Hematopoietic multipotent progenitor cell treated with erythropoietin and hydrocortisone succinate and interleukin-3 and kit ligand, for 15 days (in vitro differentiated cells): ENCODE measurements around the gene IKZF1.

Source experiments
- DNase-seq: peaks from one replicate; pipeline ENCODE4 v3.0.0-alpha.2; 2015; ENCODE audit warnings: low spot score

The IKZF1 gene

DNA sequence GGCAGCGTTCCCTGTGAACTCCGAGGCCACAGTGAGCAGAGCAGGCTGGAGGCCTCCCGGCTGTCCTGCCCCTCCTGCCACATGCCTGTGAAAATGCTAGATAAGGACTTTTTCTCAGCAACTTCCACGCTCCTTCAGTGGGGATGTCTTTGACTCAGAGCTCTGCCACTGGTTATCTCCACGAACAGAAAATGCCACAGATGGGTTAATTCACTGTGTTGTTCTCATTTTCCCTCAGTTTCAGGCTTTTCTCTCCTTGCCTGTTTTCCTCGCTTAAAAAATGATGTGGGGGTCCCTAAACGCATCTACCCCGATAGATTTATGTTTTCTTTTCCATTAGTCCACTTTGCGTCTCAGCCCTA lies 51.3 kb downstream of the IKZF1 start:
- peak; percentile 90 for DNase-seq

DNA sequence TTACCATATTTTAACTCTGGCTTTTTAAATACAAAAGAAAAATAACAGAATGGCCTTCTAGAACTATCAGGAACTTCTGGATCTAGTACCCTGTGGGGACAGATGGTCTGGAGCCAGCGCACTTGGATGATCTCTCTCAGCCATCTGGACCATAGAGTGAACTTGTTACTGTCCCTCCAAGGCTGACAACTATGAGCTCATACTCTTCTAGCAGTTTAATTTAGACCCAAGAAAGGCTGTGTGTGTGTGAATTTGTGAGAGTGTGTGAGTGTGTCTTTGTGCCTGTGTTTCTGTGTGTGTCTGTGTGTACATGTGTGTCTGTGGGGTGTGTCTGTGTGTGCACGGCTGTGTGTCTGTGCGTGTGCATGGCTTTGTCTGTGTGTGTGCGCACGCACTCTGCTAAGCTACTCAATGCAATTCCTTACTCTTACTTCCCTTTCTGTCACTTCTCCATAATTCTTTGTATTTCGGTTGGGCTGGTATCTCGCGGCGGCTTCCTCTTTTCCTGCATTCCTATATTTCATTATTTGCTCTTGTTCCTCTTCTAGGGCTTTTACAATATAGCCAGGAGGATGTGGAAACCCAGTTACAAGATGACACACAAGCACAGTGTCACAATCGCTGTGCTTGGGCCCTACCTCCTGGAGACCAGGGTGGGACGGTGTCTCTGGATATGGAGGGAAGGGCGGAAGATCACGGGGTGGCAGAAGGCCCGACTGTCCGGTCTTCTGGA lies 51.9 kb downstream of the IKZF1 start:
- DNase-seq: peak; percentile 87

DNA sequence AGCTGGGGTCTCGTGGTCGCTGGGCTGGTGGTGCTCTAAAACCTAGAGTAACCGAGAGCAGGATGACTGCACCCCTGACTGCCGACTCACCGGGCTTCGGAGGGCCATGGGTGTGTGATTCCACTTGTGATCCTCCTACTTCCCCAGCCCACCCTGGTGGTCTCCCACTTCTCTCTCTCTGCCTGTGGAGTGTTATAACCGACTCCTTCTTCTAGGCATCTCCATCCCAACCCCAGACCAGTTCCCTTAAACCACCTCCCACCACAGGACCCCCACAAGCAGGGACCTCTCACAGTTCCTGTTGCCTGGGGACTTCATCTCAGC lies 52.4 kb downstream of the IKZF1 start:
- DNase-seq: no peak

DNA sequence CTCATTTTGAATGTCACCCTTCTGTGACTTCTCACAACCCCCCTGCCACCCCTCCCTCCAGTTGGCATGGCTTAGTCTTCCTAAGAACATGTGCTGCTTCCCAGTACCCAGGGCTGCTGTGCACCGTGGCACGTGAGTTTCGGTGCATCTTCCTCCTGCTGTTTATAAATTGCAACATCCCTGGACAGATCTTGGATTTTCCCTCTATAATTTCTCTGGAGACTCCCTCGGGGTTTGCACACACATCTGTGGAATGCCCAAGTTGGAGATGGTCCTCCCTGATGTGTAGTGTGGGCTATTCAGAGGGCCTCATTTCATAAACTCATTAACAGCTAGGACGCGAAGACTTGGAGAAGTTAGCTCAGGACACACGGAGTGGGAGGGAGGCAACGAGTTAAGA lies 52.9 kb downstream of the IKZF1 start:
- no peak for DNase-seq

DNA sequence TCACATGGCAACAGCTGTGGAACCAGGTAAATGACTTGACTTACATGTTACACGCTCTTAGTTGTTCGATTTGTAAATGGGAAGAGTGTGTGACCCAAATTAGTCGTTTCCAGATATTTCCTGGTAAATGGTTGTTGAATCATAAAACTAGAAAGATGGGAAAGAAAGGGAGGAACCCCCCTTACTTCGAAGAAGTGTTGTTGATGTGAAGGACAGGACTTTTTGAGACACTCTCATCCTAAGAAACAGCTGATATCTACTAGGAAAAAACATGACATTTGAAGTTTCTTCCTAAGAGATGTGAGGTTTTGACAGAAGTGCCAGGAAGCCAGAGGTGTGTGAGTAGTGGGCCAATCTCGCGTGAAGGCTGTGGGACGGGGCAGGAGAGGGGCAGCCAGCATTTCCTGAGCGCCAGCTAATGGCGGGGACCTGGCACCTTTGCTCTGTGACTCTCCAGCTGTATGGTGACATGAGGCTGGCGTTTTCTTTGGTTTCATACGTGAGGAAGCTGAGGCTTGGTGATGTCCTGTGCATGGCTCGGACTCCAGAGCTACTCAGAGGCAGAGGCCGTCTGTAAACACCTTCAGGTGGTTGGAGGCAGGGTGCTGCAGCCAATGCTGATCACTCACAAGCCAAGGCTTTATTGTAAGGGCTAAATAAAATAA lies 53.7 kb downstream of the IKZF1 start:
- DNase-seq: peak; percentile 29

DNA sequence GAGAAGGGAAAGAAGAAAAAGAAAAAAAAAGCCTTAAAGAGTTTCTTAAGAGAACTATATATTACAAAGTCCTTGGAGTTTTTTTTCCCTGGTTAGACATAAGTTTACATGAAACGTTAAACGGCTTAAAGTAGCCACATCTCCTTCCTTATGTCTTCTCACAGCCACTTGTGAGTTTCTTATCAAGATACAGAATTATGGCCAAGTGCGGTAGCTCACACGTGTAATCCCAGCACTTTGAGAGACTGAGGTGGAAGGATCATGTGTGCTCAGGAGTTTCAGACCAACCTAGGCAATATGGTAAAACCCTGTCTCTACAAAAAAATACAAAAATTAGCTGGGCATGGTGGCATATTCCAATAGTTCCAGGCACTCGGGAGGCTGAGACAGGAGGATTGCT lies 54.3 kb downstream of the IKZF1 start:
- DNase-seq: no peak

DNA sequence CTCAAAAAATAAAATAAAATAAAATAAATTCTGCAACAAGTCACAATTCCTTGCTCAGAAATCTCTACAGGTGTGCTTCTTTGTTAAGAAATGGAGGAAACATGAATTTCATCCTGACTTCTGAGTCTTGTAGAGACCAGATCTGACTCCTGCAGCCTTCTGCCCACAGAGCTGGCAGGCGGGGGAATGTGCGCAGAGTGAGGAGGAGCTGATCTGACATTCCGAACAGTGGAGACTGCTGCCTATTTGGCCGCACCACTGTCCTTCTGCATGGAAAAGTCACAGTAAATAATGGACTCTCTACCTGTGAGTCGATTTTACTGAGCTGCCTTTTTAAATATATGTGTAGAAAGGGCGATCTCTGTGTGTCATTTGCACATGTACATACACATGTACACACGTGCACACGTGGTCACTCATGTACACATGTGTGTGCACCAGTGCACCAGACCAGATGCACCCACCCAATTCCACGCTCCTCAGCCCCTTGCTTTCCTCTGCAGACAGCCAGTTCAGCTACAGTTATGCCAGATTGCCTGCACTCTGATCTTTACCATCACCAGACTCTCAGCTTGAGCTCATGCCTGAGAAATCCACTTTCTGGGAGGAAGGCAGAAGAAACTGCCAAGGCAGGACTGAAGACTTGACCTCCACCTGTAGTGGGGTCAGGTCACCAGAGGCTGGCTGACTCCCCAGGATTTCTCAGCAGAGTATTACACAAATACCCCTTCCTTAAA lies 54.9 kb downstream of the IKZF1 start:
- peak; percentile 17 for DNase-seq

DNA sequence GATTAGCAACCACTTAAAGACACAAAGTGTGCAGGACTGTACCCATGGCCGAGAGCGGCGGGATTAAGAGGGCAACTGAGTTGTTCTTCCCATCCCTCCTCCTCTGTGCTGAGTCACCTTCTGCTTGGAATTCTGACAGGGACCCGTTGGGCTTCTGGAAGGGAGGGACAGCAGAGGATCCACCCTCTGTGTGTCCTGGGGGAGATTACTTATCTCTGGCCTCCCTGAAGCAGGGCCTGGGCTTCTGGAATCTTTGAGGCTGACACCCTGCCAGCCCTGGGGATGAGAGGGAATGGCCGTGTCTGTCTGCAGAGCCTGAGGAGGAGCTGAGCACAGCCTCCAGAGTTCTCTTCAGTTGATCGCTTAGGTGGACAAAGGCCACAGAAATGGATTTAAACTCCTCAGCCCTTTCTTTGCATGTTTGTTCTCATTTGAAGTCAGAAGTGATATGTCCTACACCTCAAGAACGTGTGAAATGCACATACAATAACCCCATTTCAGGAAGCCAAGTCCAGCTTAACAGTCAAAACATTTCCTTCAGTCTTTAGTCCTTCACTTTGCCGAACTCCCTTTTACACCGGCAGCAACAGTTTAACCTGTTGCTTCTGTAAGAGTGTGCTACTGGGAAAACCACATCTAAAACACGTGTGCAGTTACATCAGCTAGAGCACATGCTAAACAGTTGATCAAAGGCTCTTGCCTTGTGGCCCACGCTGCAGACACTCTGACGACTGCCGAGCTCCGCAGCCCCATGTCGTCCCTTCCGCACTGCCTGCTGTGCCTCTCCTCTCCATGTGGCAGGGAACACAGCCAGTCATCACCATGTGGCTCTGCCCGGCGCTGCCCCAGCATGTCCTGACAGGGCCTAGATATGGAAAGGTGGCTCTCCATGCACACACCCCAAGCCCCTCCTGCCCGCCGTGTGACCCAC lies 55.7 kb downstream of the IKZF1 start:
- DNase-seq: peak; percentile 81

DNA sequence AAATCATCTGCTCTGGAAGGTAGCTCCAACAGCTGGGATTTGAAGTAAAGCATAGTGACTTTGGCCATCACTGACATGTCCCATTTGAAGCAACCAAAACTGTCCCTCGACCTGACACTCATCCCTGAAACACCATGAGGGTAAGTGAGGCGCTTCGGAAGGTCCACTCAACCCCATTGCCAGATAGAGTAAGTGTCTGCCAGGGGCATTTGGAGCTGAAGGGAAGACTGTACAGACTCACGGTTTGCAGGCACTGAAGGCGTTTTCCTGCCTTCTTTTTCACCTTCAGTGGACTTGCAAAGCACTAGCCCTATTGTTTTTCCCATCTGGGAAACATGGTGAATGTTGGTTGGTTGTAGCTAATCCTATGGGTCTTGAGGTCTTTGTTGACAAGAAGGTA lies 57.6 kb downstream of the IKZF1 start:
- DNase-seq: no peak

DNA sequence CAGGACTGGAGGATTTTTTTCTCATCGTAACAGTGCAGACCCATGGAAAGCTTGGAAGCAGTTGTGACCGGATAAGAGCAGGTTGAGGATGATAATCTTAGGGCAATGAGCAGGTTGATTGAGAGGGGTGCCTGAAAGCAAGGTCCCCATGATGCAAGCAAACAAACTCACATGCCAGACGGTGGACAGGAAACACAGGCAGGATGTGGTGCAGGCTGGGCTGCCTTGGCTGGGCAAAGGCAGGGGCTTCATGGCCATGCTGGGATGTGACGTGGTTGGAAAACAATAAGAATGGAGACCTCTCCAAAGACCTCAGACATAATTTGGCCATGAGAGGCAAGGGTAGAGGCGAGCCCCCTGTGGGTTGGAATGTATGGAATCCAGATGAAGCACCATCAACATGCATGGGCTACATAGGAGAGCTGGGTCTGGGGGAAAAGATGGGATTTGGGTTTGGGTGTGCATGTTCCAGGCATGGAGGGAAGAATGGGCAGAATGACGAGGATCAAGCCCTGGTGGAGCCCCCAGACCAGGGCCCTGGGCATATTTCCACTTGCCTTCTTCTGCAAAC lies 58.3 kb downstream of the IKZF1 start:
- DNase-seq: no peak

DNA sequence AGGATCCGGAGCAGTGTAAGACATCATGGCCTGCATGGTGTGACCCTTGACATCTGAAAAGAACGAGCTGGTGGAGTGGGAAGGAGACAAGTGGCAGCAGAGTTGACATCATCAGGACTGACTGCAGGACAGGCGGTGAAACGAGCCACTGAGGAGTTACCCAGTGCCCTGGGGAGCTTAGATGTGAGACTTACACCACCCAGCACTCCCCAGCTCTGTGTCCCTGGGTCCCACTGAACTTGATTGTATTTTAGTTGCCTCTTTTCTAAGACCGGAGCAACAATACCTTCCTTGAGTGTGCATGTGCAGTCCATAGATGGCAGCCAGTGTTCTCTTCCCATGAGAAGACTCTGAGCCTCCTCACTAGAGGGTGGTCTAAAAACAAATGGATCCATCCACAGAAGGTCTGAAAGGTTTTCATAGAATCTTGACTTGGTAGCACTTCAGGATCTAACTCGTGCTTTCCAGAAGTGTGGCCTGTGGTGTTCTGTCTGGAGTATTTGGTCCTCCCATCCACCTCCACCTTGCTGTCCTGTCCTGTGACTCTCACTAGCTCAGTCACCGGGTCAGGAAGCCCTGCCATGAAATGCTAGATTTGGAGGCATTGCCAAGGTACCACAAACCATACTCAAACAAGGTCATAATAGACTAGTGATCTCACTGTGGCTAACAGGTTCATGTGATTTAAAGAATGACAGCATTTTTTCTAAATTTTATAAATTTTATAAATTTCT lies 59.0 kb downstream of the IKZF1 start:
- no peak for DNase-seq

DNA sequence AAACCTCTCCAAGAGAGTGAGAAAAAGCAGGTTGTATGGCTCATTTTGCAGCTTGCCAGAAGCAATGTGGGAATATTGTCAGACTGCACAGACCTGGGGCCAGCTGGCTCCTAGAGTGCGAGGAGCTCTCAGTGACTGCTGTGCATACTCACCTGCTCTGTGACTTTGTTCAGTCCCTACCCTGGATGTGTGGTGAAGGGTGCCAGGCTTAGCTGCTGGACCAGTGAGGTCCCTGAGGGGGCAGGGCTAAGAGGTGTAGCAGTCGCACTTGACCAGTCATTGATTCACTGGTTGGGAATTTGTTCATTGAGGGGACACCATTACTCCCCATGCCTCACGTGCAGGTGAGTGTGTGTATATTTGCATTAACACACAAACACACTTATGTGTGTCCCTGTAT lies 60.1 kb downstream of the IKZF1 start:
- no peak for DNase-seq

DNA sequence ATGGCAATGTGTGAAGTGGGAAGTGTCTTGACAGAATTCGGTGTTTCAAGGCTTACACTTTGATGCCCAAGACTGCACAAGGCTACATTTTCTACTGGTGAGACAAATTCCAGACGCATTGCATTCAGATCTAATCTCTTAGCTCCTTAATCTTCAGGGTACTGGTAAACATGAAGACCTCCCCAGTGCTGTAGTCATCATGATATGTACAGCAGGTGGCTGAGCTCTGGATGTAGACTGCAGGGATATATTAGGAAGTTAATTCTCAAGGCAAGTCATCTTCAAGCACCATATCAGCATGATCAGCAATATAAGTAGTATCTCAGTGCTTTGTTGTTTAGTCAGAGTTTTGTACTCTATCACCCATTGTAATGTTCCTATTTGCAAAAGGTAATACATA lies 61.8 kb downstream of the IKZF1 start:
- no peak for DNase-seq

DNA sequence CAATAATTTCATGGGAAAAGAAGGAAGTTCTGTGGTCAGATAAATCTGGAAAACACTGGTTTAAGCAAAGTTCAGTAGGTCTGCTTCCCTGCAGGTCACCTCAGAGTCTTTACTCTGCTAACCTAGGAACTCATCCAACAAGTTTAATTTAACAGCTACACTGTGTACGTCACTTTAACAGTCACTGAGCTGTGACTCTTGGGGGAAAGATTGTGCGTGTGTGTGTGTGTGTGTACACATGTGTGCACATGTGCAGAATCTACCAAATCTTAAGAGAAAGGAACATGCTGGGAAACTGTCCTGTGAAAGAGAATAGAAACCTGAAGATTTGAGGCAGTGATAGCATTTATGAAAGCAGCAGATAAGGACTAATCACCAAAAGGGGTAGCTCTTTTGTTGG lies 62.6 kb downstream of the IKZF1 start:
- DNase-seq: no peak

DNA sequence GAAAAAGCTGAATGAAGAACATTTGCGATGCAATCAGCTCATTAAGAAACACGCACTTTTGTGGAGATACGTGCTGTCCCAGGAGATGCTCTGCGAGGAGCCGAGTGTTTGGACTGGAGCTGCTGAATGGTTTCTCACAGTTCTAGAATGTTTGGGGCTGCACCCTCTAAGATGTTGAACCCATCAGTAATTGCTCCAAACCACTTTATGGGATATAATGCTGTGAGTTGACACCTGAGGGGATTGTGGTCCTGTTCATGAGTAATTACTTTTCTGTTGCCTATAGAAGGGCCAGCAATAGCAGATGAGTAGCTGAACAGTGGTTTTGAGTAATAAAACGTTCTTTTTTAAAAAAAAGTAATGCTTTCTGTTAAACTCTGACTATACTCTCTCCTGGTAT lies 63.1 kb downstream of the IKZF1 start:
- no peak for DNase-seq

DNA sequence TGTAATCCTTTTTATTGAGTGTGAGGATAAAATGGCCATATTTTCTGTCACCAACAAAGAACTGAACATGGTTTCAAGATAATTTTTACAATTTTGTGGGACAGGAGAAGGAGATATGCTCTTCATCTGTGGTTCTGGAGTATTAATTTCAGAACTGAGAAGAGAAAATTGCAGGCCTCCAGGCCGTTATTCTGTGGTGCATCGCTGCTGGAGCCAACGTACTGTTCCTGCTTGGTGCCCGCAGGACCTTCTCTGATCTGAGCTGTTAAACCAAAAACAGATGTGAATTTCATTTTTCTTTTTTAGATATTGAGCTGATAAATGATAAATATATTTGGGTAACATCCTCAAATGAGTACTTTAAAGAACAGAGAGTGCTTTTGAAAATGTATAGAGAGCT lies 63.9 kb downstream of the IKZF1 start:
- DNase-seq: no peak

DNA sequence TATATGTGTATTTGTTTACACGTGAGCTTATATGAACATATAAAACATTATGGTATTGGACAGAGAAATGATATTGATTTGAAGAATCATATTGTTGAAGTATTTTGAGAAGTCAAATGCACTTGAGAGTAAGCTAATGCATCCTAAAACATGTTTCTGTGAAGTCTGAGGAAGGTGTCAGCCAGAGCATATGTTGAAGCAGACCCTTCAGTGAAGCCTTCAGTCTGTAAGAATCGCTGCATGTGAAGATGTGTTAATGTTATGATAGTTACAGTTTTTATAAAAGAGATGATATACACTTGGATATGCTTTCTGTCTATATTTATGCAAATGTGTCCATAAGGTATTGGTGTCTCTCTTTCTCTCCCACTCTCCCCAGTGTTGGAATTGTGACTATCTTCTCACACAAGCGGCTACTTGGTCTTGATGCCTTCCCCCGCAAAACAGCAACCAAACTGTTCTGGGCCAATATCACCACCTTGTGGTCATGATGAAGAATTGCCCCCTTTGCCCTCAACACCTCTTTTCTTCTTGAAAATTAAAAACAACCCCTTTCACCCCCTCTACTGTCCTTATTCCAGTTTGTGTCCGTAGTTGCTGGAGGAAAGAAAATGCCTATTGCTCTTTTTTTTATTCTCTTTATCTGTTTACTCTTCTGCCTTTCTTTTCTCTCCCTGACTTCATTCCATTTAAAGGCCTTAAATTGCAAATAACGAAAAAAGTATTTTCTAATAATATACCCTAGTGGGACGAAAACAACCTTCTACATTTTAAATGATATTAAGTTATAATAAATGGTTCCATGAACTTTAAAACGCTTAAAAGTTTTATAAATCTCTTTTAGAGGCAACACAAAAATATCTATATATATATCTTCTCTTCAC lies 64.9 kb downstream of the IKZF1 start:
- DNase-seq: peak; percentile 89

DNA sequence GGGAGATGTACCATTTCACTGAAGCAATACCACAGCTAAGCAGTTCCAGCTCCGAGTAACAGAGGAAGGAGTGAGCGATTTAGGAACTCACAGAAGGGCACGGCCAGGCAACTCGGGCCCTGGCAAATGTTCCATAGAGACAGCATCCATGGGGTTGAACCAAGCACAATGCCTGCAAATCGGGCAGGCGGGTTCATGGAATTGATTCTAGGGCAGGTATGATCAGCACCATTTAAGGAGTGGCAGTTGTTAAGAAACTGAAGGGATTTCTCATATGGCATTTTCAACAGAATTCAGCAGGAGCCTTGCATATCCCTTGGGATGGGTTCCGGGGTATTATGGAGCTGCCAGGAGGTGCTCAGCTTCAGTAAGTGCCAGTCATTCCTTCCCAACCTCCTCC lies 66.4 kb downstream of the IKZF1 start:
- DNase-seq: no peak

DNA sequence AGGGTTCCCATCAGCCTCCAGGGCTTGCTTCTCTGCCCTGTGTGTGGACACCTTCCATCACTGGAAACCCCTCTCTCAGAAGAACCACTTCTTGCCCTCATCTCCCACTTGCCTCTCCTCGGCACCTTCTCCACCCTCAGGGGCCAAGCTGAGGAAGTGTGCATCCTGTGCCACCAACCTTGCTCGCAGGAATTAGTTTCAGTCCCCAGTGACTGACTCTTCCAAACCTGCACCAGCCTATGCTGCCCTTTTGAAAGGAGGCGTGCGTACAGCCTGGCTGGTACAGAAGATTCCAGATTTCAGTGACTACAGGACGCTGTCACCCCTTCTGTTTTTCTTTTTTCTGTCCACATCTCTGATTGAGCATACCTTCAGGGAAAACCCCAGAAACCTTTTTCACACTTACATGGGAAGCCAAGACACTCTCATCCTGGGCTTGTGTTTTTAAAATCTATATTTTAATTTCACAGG lies 67.1 kb downstream of the IKZF1 start:
- no peak for DNase-seq

DNA sequence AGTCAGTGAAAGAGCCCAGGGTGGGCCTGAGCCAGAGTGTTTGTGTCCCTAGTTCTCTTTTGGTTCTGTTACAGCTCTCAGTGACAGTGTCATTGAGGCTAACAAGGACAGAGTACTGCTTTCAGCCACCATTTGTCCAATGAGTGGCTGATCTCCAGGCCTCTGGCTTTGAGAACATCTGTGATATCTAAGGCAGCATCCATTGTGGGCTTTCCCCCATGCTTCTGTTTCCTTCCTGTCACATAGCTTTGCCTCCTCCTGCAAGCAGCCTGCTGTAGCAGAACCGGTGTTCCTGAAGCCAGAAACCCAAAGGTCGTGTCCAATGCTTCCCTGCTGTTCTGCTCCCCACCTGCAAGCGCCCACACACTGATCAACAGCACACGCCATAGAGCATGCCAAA lies 68.4 kb downstream of the IKZF1 start:
- DNase-seq: no peak
